HG03039 (cell line): ENCODE results near the gene DYNLT2B.
A peak's percentile ranks its signal among the peaks of the same experiment; 100 is the strongest.
"Not testable (repeated sequence)": the region's sequence is repeated elsewhere in the genome, so short reads cannot be mapped to it uniquely, and the experiment has no call there.

Source experiments
- ATAC-seq: cut with Tn5 transposase; IDR thresholded peaks from one replicate; pipeline ENCODE4 v1.9.1; 2021; ENCODE audit warnings: mild to moderate bottlenecking, moderate library complexity; ENCODE audit not compliant: unreplicated experiment

Gene DYNLT2B

DNA sequence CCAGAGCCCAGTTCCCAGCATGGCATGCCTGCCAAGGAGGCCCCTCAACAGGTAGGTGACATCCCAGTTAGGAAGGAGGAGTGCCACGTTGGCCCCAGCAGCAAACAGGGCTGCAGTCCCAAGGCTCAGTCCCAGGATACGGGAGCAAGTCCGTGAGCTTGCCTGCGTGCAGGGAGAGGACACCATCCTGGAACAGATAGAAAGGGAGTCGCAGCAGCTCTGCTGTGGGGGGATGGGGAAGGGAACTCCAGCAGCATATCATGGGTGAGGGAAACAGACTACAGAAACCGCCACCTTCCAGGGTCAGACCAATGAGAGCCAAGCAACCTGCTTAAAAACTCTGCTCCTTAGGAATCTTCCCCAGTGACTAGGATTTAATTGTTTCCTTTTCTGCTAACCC lies 9.4 kb upstream of the DYNLT2B start:
- no peak for ATAC-seq

DNA sequence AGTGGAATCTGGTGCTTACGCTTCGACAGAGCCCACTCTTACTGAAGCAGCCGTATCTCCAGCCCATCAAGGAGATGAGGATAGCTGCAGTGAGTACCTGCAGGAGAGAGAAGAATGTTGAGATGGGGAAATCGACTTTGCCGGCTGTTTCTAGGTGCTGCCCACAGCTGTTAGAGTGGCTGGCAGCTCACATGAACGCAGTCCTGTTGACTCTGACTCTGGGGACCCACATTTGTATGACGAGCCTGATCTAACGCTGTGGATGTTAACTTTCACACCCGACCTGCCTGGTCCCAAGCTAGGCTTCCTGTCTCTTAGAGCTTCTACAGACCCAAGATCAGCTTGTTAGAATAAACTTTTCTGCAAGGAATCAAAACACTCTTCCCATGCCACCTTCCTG lies 8.9 kb upstream of the DYNLT2B start:
- ATAC-seq: no peak

DNA sequence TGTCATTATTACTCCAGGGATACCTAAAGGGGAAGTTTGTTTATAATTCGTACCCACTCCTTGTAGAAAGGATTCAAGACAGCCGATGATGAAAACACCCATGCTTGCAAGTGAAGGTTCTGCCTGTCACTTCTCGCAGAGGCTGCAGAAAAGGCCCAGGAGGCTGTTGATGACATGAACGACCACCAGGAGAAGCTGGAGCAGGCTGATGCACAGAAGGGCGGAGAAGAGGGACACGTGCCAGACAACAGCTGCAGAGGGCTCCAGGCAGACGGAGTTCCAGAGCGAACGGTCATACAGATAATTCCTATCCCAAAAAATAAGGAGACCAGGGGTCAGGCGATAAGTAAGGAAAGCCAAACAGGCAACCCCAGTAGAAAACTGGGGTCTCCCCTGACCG lies 5.7 kb upstream of the DYNLT2B start:
- ATAC-seq: no peak

DNA sequence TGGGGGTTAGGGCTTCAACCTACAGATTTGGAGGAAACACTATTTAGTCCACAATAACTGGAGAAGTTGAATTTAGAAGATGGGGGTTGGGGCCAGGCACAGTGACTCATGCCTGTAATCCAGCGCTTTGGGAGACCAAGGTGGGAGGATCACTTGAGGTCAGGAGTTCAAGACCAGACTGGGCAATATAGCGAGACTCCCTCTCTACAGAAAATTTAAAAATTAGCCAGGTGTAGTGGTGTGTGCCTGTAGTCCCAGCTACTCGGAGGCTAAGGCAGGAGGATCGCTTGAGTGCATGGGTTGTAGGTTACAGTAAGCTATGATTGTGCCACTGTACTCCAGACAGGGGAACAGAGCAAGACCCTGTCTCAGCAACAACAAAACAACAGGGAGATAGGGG lies 5.0 kb upstream of the DYNLT2B start:
- no peak for ATAC-seq

DNA sequence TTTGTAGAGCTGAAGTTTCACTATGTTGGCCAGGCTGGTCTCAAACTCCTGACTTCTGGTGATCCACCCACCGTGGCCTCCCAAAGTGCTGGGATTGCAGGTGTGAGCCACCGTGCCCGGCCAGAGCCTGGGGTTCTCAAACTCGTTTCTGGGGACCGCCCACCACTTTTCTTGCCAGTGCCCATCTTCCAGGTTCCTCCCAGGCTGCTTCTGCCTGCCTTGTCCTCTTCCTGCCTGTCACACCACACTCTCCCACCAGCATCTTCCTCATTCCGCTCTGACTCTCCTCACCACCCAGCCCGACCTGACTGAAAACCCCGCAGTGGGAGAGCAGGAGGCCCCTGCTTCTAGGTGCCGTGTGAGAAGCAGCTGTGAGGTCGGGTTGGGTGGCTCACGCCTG lies 3.1 kb upstream of the DYNLT2B start:
- no peak for ATAC-seq

DNA sequence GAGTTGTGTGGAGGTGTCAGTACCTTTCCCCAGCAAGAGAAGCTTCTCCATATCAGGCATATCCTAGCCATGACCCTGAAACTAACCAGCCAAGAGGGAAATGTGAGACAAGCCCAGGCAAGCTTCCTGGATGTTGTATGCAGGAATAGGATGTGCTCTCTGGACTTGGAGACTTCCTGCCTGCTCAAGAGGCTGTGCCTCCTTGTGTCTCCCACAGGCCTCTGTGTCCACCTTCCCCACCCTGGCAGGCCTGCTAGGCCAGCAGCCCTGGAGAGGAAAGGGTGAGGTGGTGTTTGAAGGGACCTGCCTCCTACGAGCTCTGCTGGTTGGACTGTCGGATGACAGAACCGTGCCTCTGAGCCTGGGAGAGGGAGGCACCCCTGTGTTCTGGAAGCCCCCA lies 2.1 kb upstream of the DYNLT2B start:
- no peak for ATAC-seq

DNA sequence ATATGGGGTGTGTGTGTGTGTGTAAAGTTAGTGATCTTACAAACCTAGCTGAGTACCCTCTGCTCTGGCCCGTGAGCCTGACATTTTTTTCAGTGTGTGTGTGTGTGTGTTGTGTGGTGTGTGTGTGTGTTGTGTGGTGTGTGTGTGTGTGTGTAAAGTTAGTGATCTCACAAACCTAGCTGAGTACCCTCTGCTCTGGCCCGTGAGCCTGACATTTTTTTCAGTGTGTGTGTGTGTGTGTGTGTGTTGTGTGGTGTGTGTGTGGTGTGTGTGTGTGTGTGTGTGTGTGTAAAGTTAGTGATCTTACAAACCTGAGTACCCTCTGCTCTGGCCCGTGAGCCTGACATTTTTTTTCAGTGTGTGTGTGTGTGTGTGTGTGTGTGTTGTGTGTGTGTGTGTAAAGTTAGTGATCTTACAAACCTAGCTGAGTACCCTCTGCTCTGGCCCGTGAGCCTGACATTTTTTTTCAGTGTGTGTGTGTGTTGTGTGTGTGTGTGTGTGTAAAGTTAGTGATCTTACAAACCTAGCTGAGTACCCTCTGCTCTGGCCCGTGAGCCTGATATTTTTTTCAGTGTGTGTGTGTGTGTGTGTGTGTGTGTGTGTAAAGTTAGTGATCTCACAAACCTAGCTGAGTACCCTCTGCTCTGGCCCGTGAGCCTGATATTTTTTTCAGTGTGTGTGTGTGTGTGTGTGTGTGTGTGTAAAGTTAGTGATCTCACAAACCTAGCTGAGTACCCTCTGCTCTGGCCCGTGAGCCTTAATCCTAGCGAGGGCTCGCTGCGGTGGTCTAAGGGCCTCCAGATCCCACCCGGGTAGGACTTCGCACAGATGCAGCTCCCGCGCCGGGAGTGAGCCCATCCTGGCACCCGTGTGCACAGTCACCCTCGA lies 997 bp downstream of the DYNLT2B start:
- ATAC-seq: not testable (repeated sequence)

DNA sequence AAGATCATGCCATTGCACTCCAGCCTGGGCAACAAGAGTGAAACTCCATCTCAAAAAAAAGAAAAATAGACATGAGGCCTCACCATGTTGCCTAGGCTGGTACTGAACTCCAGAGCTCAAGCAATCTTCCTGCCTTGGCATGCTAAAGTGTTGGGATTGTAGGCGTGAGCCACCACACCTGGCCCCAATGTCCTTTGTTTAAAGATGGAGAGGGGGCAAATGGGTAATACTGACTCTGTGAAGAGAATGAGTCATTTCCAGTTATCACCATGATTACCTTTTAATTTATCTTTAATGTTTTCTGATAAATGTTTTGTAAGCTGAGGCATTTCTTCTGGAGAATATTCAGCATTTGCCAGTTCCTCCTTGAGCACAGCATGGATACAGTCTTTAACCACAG lies 2.2 kb downstream of the DYNLT2B start:
- no peak for ATAC-seq

DNA sequence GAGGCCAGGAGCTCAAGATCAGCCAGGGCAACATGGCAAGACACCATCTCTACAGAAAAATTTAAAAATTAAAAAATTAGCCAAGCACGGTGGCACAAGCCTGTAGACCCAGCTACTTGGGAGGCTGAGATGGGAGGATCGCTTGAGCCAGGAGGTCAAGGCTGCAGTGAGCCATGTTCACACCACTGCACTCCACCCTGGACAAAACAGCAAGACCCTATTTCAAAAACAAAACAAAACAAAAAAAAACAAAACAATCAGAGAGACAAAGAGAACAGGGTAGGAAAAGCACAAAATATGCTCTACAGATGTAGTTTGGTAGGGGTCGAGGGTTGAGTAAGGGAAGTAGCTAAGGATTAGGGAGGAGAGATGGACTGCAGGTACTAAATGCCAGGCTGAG lies 3.4 kb downstream of the DYNLT2B start:
- ATAC-seq: no peak

DNA sequence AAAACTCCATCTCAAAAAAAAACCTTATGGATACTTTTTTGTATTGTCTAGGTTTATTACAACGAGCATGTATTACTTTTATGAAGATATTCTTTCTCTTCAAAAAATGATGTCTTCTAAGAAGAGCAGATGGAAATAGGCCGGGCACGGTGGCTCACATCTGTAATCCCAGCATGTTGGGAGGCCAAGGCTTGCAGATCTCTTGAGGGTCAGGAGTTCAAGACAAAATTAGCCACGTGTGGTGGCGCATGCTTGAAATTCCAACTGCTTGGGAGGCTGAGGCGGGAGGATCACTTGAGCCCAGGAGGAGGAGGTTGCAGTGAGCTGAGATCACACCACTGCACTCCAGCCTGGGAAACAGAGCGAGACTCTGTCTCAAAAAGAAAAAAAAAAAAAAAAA lies 4.0 kb downstream of the DYNLT2B start:
- ATAC-seq: not testable (repeated sequence)

DNA sequence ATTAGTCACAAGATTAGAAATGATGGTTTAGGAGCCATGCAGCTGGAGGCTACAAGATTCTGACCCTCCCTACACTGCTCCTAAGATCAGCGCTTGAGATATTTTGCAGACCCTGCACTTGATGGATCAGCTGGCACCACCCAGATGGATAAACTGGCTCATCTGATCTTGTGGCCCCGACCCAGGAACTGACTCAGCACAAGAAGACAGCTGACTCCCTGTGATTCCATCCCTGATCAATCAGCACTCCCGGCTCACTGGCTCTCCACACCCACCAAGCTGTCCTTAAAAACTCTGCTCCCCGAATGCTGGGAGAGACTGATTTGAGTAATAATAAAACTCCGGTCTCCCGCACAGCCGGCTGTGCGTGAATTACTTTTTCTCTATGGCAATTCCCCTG lies 15.1 kb downstream of the DYNLT2B start:
- ATAC-seq: not testable (repeated sequence)

DNA sequence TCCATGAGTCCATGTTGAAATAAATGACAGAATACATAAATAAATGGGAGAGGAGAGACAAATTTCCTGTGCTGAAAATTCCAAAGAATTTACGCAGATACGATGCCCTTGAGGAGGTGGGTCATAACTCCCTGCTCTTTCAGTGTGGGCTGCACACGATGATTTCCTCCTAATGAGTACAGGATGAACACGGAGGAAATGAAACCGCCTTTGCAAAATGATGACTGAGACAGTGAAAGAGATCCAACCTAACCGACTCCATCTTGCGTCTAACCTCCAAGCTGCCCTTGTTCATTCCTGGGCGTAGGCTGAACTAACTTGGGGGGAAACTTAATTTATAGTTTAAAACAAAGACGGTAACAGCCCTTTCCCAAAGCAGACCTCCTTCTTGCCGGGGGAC lies 15.5 kb downstream of the DYNLT2B start:
- ATAC-seq: not testable (repeated sequence)

DNA sequence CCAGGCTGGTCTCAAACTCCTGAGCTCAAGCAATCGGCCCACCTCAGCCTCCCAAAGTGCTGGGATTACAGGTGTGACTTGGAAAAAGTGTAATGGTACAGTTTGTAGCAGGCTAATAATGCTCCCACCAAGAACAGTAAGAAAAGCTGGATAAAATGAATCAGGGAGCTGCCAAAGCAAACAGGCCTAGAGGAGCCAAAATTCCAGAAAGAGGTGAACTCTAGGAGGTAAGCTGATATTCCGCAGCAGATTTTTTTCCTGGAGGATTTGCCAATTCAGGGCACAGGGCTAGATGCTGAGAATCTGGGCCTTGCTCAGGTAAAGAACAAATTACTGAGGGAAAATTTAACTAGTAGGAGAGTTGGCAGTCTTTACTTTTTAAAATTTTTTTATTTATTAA lies 19.5 kb downstream of the DYNLT2B start:
- no peak for ATAC-seq

DNA sequence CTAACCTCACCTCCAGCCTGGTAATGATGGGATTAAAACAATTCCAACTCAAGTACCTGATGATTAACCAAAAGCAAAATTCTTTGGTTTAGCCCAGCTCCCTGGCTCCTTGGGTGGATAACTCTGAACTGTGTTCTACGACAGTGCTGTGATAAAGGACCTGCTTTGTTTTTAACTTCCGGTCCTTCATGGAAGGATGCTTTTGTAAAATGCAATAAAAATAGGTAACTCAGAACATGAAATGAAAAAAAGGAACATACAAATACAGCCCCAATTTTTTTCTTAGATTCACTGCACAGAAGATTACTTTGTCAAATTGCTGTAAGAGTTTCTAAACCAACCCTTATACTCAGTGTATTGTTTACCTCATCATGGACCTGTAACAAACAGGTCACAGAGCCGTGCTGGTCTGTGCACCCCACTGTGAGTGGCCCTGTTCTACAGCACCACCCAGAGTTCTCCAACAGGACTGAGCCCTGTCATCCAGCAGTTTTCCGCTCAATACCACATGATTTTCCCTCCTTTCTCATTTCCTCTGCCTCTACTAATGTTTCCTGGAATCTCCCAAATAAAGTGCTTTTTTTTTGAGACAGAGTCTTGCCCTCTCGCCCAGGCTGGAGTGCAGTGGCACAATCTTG lies 25.6 kb downstream of the DYNLT2B start:
- no peak for ATAC-seq

DNA sequence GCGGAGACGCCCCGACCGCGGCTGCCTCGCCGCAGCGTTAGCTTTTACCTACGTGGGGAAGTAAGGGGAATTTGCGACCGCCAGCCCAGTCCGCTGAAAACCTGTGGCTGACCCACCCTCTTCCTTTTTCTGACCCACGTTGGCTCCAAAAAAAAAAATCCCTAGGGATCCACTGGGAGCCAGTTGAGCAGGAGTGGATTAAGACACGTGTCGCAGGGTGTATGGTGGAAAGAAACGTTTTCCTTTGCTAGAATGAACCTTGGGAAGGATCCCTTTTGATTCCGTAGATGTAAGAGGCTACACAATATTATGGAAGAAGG lies 29.9 kb downstream of the DYNLT2B start:
- ATAC-seq: no peak

DNA sequence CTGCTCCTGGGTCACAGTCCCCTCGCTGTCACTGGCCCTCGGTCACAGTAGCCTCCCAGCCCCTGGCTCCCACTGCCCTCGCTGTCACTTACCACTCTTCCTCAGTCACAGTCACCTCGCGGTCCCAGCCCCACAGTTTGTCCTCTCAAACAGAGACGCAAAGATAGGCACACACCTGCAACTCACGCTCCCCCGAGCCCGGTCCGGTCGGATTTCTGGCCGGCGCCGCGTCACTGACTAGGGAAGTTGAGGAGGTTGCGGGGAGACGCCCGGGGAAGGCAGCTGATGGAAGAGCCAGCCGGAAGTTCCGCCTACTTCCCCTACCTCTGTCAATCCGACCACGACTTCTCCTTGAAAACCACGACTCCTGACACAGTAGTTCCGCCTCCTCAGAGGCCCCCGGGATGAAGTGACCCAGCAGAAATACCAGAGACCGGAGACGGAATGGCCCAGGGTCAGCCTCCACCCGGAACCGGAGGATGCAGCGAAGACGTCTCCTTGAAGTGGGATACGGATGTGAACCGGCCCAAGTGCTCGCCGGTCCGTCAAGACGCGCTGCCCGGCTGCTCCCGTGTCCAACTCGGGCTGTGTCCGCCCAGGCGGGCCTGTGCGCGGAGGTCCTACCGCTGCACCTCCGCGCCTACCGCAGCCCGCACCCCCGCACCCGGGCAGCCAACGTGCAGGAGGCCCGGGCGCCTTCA lies 30.4 kb downstream of the DYNLT2B start, which contains the start of gene PCYT1A:
PCYT1A (minus strand) TSS at position 287 of the 701 bp plus-strand sequence. CDS start 17,195 bp downstream, outside the sequence.
- ATAC-seq: peak; percentile 74

DNA sequence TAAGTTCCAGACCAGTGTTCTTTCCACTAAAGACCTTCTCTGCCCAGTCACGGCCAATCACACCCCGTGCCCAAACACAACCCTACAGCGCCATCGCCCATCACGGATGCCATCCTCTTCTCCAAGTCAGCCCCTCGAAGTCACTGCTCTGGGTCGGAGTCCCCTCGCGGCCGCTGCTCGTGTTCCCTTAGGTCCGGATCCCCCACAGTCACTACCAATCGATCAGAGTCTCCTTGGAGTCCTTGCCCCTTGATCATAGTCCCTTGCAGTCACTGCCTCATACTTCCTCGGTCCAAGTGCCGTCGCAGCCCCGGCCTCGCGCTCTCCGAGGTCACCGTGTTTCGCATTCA lies 31.0 kb downstream of the DYNLT2B start:
- ATAC-seq: peak; percentile 2

DNA sequence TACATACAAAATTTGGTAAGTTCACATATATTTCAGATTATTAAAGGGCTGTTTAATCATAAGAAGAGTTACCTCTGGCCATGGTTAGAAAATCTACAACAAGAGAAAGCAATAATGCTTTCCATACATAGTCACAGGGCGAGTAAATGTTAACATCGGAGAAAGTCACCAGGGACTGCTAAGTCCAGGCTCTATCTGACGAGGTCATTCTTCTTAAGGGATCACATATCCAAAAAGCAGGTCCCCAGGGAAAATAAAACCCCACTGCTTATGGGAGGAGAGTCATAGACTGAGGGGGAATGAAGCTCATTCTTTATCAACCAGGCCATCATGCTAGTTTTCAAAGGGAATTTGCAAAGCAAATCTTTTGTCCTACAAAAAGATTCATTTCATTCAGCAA lies 33.6 kb downstream of the DYNLT2B start:
- no peak for ATAC-seq

DNA sequence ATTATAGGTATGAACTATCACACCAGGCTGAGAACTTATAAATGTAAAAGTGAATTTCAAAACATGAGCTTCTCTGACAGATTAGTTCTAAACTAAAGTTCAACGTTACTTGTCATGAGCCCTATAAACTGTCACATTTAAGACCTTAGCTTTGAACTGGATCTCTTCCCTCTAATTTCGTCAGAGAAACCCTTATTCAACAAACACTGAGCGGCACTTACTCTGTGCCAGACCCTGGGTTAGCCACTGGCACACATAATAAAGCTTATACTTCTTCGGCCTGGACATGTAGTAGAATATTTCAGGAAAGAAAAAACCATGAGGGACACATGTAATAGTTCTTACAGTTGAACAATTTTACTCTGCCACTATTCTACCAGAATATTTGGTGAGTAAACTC lies 36.1 kb downstream of the DYNLT2B start:
- ATAC-seq: no peak

DNA sequence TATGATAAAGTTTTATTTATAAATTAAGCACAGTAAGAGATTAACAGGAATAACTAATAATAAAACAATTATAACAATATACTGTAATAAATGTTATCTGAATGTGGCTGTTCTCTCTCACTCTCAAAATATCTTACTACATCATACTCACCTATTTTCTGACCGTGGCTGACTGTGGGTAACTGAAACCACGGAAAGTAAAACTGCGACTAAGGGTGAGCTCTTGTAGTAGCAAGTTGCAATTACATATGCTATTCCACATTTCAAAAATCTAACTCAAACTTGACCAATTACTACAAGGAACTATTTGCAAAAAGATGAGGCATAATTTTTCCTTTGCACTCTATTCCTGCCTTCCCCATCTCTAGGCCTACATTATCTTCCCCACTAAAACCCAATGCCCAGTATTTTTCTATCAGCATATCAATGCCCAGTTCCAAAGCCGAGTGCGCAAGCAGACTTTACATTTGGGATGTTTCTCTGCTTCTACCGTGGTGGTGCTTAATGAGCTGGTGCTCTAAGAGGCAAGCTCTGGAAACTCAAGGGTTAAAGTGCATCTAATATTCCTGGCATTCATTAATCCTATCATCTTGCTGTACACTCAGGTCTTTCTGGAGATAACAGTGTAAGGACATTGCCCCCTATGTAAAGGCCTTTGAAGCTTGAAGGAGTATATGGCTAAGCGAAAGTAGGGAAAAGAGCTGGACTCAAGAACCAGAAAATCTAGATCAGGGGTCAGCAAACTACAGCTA lies 37.2 kb downstream of the DYNLT2B start:
- peak; percentile 46 for ATAC-seq

DNA sequence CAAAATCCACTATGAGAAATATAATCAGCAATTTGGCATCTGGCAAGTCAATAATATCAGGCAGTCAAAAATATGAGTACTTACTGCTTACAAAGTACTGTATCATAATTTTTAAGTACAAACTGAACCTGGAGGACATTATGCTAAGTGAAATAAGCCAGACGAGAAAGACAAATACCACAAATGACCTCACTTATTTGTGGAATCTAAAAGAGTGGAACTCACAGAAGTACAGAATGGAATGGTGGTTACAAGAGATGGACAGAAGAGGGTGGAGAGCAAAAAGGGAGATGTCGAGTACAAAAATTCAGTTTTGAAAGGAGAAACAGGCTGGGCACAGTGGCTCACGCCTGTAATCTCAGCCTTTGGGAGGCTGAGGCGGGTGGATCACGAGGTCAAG lies 42.9 kb downstream of the DYNLT2B start:
- ATAC-seq: no peak
